ENCODE measurements around the gene TSNAXIP1.

TSNAXIP1 gene

GRCh38 chr16:67848118-67848517 is 41.4 kb downstream of the TSNAXIP1 start (continued):
- TF ChIP-seq, protein P1, sequence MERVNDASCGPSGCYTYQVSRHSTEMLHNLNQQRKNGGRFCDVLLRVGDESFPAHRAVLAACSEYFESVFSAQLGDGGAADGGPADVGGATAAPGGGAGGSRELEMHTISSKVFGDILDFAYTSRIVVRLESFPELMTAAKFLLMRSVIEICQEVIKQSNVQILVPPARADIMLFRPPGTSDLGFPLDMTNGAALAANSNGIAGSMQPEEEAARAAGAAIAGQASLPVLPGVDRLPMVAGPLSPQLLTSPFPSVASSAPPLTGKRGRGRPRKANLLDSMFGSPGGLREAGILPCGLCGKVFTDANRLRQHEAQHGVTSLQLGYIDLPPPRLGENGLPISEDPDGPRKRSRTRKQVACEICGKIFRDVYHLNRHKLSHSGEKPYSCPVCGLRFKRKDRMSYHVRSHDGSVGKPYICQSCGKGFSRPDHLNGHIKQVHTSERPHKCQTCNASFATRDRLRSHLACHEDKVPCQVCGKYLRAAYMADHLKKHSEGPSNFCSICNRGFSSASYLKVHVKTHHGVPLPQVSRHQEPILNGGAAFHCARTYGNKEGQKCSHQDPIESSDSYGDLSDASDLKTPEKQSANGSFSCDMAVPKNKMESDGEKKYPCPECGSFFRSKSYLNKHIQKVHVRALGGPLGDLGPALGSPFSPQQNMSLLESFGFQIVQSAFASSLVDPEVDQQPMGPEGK (tag by site-specific recombination; IDR thresholded peaks at IDR 0.05), result no peak
- TF ChIP-seq ZSCAN18 (tag by site-specific recombination; IDR thresholded peaks at IDR 0.05), result no peak

- POLR2A ChIA-PET, result no interaction called here
- CTCF ChIA-PET, result interaction anchor here (0.6 to 1.1 kb wide), 2 partner anchors 12 to 36 kb away, joined by 3 to 4 read pairs; no protein-coding TSS in a partner anchor
- no peak overlapping the region for H3K4me3 ChIP-seq (ENCODE audit: low read depth, low read length)
- H3K9me3 ChIP-seq (ENCODE audit: control insufficient read depth, insufficient read depth, low read depth, low read length), result no peaks in the 10 kb centered on the region
- no peak overlapping the region for H3K27ac ChIP-seq (ENCODE audit: extremely low read depth, low read depth, low read length)
- peaks cover 0 to 39% of the 10 kb centered on the region in 2 experiments; a peak in 2 of 3 replicates for H3K36me3 ChIP-seq (ENCODE audit: control insufficient read depth in 2 of 2, insufficient read depth in 1 of 2, low read length in 2 of 2)
- TF ChIP-seq ZNF121 (tag by site-specific recombination; IDR thresholded peaks at IDR 0.05), result peak; percentile 81
- no peak for TF ChIP-seq ZNF19 (tag by site-specific recombination; IDR thresholded peaks at IDR 0.05; ENCODE audit: low read depth)
- H3K4me1 ChIP-seq (ENCODE audit: control insufficient read depth, insufficient read depth, low read length), result peaks cover 12% of the 10 kb centered on the region
These were observed 47.0 kb downstream of the TSNAXIP1 start for GRCh38 chr16:67853670-67854069.

GRCh38 chr16:67855789-67856188 is 49.1 kb downstream of the TSNAXIP1 start:
- Histone ChIP-seq H3K4me3 (ENCODE audit: low read depth, low read length) (no peak overlapping the region), H3K4me1 (ENCODE audit: control insufficient read depth, insufficient read depth, low read length) (peaks cover 12% of the 10 kb centered on the region), H3K9me3 (ENCODE audit: control insufficient read depth, insufficient read depth, low read depth, low read length) (no peaks in the 10 kb centered on the region), H3K27ac (ENCODE audit: extremely low read depth, low read depth, low read length) (no peak overlapping the region), H3K36me3 (ENCODE audit: control insufficient read depth in 2 of 2, insufficient read depth in 1 of 2, low read length in 2 of 2) (peaks cover 0 to 34% of the 10 kb centered on the region in 2 experiments; a peak in 2 of 3 replicates)
- ChIA-PET CTCF (interaction anchor here (0.6 to 0.8 kb wide), 2 partner anchors 40 to 188 kb away, joined by 3 read pairs; no protein-coding TSS in a partner anchor), POLR2A (interaction anchor here (0.6 to 1.5 kb wide), 3 partner anchors 22 to 149 kb away, joined by 3 to 5 read pairs (median 3); no protein-coding TSS in a partner anchor)
- TF ChIP-seq ZNF311 (tag by site-specific recombination; IDR thresholded peaks at IDR 0.05; ENCODE audit: borderline replicate concordance), result no peak
- no peak for TF ChIP-seq ZNF10 (tag by site-specific recombination; IDR thresholded peaks at IDR 0.05)
- no peak for TF ChIP-seq ZNF146 (tag by site-specific recombination; IDR thresholded peaks at IDR 0.05)
- TF ChIP-seq ZNF624 (tag by site-specific recombination; IDR thresholded peaks at IDR 0.05), result no peak
- TF ChIP-seq ZNF530 (tag by site-specific recombination; IDR thresholded peaks at IDR 0.05; ENCODE audit: low read depth), result no peak
- TF ChIP-seq ZSCAN18 (tag by site-specific recombination; IDR thresholded peaks at IDR 0.05), result no peak
- TF ChIP-seq PRDM1 (tag by site-specific recombination; IDR thresholded peaks at IDR 0.05), result no peak
- TF ChIP-seq ZNF341 (tag by site-specific recombination; IDR thresholded peaks at IDR 0.05; ENCODE audit: low read depth), result no peak
- no peak for TF ChIP-seq ZNF223 (tag by site-specific recombination; IDR thresholded peaks at IDR 0.05)
- no peak for TF ChIP-seq ZNF214 (tag by site-specific recombination; IDR thresholded peaks at IDR 0.05; ENCODE audit: borderline replicate concordance)
- TF ChIP-seq ZNF561 (tag by site-specific recombination; IDR thresholded peaks at IDR 0.05; ENCODE audit: borderline replicate concordance), result no peak
- TF ChIP-seq ZNF571 (tag by site-specific recombination; IDR thresholded peaks at IDR 0.05), result no peak
- TF ChIP-seq ZNF670 (tag by site-specific recombination; IDR thresholded peaks at IDR 0.05; ENCODE audit: low read depth), result no peak
- TF ChIP-seq EGR2 (tag by site-specific recombination; IDR thresholded peaks at IDR 0.05; ENCODE audit: low read depth), result no peak
- no peak for TF ChIP-seq ZNF174 (tag by site-specific recombination; IDR thresholded peaks at IDR 0.05)
- TF ChIP-seq ZNF449 (tag by site-specific recombination; IDR thresholded peaks at IDR 0.05), result no peak
- TF ChIP-seq ZNF701 (tag by site-specific recombination; IDR thresholded peaks at IDR 0.05), result no peak
- TF ChIP-seq, protein P2, sequence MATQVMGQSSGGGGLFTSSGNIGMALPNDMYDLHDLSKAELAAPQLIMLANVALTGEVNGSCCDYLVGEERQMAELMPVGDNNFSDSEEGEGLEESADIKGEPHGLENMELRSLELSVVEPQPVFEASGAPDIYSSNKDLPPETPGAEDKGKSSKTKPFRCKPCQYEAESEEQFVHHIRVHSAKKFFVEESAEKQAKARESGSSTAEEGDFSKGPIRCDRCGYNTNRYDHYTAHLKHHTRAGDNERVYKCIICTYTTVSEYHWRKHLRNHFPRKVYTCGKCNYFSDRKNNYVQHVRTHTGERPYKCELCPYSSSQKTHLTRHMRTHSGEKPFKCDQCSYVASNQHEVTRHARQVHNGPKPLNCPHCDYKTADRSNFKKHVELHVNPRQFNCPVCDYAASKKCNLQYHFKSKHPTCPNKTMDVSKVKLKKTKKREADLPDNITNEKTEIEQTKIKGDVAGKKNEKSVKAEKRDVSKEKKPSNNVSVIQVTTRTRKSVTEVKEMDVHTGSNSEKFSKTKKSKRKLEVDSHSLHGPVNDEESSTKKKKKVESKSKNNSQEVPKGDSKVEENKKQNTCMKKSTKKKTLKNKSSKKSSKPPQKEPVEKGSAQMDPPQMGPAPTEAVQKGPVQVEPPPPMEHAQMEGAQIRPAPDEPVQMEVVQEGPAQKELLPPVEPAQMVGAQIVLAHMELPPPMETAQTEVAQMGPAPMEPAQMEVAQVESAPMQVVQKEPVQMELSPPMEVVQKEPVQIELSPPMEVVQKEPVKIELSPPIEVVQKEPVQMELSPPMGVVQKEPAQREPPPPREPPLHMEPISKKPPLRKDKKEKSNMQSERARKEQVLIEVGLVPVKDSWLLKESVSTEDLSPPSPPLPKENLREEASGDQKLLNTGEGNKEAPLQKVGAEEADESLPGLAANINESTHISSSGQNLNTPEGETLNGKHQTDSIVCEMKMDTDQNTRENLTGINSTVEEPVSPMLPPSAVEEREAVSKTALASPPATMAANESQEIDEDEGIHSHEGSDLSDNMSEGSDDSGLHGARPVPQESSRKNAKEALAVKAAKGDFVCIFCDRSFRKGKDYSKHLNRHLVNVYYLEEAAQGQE (tag by site-specific recombination; IDR thresholded peaks at IDR 0.05), result no peak
- TF ChIP-seq ZNF555 (tag by site-specific recombination; conservative IDR thresholded peaks at IDR 0.05), result no peak

Measured in HEK293 (cell line).